GM19463 (cell line): Measurements from ENCODE around the gene AUTS2.

Source experiments
- ATAC-seq: cut with Tn5 transposase; IDR thresholded peaks from one replicate; pipeline ENCODE4 v1.9.1; 2021; ENCODE audit warnings: mild to moderate bottlenecking, moderate library complexity; ENCODE audit not compliant: unreplicated experiment

Gene AUTS2

GRCh38 chr7:70676243-70676642 lies 1078.0 kb downstream of the AUTS2 start:
- ATAC-seq: no peak

GRCh38 chr7:70678621-70679251 lies 1080.5 kb downstream of the AUTS2 start:
- ATAC-seq: no peak

GRCh38 chr7:70679661-70680060 lies 1081.4 kb downstream of the AUTS2 start:
- ATAC-seq: no peak

- ATAC-seq: no peak
These were observed 1082.0 kb downstream of the AUTS2 start for GRCh38 chr7:70680306-70680705.

- ATAC-seq: no peak
These were observed 1082.6 kb downstream of the AUTS2 start for GRCh38 chr7:70680743-70681468.

GRCh38 chr7:70681469-70682350 lies 1083.4 kb downstream of the AUTS2 start:
- peak; percentile 88 for ATAC-seq

GRCh38 chr7:70684173-70684572 lies 1085.9 kb downstream of the AUTS2 start:
- ATAC-seq: no peak

- no peak for ATAC-seq
These were observed 1095.0 kb downstream of the AUTS2 start for GRCh38 chr7:70693321-70693685.

GRCh38 chr7:70693686-70694433 lies 1095.6 kb downstream of the AUTS2 start:
- ATAC-seq: peak; percentile 42

GRCh38 chr7:70694434-70694970 lies 1096.2 kb downstream of the AUTS2 start:
- peak; percentile 41 for ATAC-seq

- no peak for ATAC-seq
These were observed 1096.9 kb downstream of the AUTS2 start for GRCh38 chr7:70694971-70695794.

GRCh38 chr7:70695795-70696083 lies 1097.5 kb downstream of the AUTS2 start:
- ATAC-seq: no peak

GRCh38 chr7:70696201-70696754 lies 1098.0 kb downstream of the AUTS2 start:
- ATAC-seq: no peak

- ATAC-seq: no peak
These were observed 1100.1 kb downstream of the AUTS2 start for GRCh38 chr7:70698219-70698832.

GRCh38 chr7:70699271-70699670 lies 1101.0 kb downstream of the AUTS2 start:
- ATAC-seq: no peak

- ATAC-seq: no peak
These were observed 1102.0 kb downstream of the AUTS2 start for GRCh38 chr7:70700055-70700940.

- ATAC-seq: no peak
These were observed 1102.7 kb downstream of the AUTS2 start for GRCh38 chr7:70700941-70701425.

GRCh38 chr7:70701477-70701876 lies 1103.2 kb downstream of the AUTS2 start:
- no peak for ATAC-seq
